ENCODE data around the gene PPHLN1.

The PPHLN1 gene

DNA sequence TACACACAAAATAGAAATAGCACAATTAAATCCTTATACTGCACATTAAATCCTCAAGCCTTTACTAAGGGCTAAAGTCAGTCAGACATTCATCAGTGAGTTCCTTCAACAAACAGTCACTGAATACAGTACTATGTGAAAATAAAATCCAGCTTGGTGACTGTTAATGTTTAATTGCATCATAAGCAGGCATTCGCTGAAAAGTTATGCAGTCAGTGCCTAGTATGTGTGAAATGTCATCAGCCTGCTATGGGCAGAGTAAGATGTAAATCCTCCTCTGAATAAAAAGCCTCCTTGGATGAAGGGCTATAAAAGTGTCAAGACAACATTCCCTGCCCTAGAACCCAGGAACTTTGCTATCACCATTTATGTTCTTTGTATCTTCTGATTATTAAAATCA is 147.2 kb downstream of the PPHLN1 start:
- Histone ChIP-seq H2AFZ (no peak overlapping the region), H3K36me3 (ENCODE audit: control insufficient read depth, insufficient read depth, low read length) (no peaks in the 10 kb centered on the region), H3K27ac (no peak overlapping the region), H3K9ac (no peak overlapping the region), H3K79me2 (no peaks in the 10 kb centered on the region), H3K9me3 (ENCODE audit: control insufficient read depth, low read length) (no peaks in the 10 kb centered on the region), H3K4me3 (ENCODE audit: low read depth, low read length) (no peak overlapping the region), H3K4me1 (no peaks in the 10 kb centered on the region), H3K27me3 (ENCODE audit: control insufficient read depth, insufficient read depth, low read length) (no peaks in the 10 kb centered on the region), H3K4me2 (ENCODE audit: low read length) (no peak overlapping the region)
- TF ChIP-seq, protein P1, sequence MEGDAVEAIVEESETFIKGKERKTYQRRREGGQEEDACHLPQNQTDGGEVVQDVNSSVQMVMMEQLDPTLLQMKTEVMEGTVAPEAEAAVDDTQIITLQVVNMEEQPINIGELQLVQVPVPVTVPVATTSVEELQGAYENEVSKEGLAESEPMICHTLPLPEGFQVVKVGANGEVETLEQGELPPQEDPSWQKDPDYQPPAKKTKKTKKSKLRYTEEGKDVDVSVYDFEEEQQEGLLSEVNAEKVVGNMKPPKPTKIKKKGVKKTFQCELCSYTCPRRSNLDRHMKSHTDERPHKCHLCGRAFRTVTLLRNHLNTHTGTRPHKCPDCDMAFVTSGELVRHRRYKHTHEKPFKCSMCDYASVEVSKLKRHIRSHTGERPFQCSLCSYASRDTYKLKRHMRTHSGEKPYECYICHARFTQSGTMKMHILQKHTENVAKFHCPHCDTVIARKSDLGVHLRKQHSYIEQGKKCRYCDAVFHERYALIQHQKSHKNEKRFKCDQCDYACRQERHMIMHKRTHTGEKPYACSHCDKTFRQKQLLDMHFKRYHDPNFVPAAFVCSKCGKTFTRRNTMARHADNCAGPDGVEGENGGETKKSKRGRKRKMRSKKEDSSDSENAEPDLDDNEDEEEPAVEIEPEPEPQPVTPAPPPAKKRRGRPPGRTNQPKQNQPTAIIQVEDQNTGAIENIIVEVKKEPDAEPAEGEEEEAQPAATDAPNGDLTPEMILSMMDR (IDR thresholded peaks at IDR 0.05) = no peak

DNA sequence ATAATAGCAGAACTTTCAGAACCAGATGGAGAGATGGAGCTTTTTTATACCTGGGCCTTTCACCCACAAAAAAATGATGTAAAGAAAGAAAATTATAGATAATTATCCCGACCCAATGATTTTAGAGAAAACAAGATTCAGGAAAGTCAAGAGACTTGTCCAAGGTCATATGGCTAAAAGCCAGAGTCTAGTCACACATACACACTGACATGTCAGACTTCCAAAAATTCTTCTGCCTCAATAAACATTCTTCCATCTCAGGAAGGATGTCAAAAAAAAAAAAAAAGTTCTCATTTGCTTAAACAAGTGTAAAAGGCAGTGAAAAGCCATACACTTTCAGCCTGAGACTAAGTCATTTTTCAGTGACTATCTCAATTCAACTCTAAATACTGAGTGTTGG is 147.6 kb downstream of the PPHLN1 start:
- H3K27me3 ChIP-seq (ENCODE audit: control insufficient read depth, insufficient read depth, low read length) = no peaks in the 10 kb centered on the region
- no peak overlapping the region for H2AFZ ChIP-seq
- no peak overlapping the region for H3K4me3 ChIP-seq (ENCODE audit: low read depth, low read length)
- TF ChIP-seq, protein P1 (IDR thresholded peaks at IDR 0.05) = no peak
- no peak overlapping the region for H3K9ac ChIP-seq
- no peak overlapping the region for H3K4me2 ChIP-seq (ENCODE audit: low read length)
- no peaks in the 10 kb centered on the region for H3K9me3 ChIP-seq (ENCODE audit: control insufficient read depth, low read length)
- H3K36me3 ChIP-seq (ENCODE audit: control insufficient read depth, insufficient read depth, low read length) = no peaks in the 10 kb centered on the region
- no peaks in the 10 kb centered on the region for H3K4me1 ChIP-seq
- no peaks in the 10 kb centered on the region for H3K79me2 ChIP-seq
- no peak overlapping the region for H3K27ac ChIP-seq

DNA sequence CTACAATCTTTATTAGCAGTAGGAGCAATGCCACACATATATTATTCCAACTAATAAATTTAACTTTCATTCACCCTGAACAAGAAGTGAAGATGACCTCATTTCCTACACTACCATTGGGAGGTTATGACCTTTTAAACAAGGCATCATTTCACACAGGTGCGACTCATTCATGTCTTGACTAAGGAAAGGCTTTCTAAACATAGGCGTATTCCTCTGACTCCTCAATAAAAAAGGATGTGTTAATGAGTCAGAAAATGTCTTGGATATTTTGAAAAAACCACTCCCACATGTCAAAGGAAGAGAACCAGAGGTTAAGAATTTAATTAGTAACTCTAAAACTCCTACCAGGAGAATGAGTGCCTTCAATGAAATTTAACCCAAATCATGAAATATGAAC is 148.4 kb downstream of the PPHLN1 start:
- no peak overlapping the region for H3K27ac ChIP-seq
- no peak overlapping the region for H3K4me3 ChIP-seq (ENCODE audit: low read depth, low read length)
- H2AFZ ChIP-seq = no peak overlapping the region
- TF ChIP-seq, protein P1 (IDR thresholded peaks at IDR 0.05) = no peak
- H3K79me2 ChIP-seq = no peaks in the 10 kb centered on the region
- no peaks in the 10 kb centered on the region for H3K9me3 ChIP-seq (ENCODE audit: control insufficient read depth, low read length)
- no peaks in the 10 kb centered on the region for H3K4me1 ChIP-seq
- no peaks in the 10 kb centered on the region for H3K36me3 ChIP-seq (ENCODE audit: control insufficient read depth, insufficient read depth, low read length)
- no peak overlapping the region for H3K9ac ChIP-seq
- no peak overlapping the region for H3K4me2 ChIP-seq (ENCODE audit: low read length)
- no peaks in the 10 kb centered on the region for H3K27me3 ChIP-seq (ENCODE audit: control insufficient read depth, insufficient read depth, low read length)

DNA sequence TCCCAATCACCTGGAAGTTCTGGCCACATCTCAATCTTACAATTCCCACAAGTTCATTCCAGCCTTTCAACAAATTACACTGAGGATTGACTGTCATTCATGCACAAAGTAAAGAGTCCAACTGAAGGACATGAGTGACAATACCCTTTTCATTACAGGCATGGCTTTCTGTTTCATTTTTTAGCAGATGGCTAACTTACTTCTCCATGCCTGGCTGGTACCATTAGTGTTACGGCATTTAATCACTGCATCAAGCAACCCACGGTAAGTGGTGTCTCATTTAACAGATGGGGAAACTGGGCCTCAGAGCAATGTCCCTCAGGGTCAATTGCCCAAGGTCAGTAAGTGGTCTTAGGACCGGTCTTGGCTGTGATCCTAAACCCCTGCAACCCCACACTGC is 149.1 kb downstream of the PPHLN1 start:
- H3K9me3 ChIP-seq (ENCODE audit: control insufficient read depth, low read length) = no peaks in the 10 kb centered on the region
- H3K79me2 ChIP-seq = no peaks in the 10 kb centered on the region
- H3K4me2 ChIP-seq (ENCODE audit: low read length) = no peak overlapping the region
- H3K36me3 ChIP-seq (ENCODE audit: control insufficient read depth, insufficient read depth, low read length) = no peaks in the 10 kb centered on the region
- no peaks in the 10 kb centered on the region for H3K27me3 ChIP-seq (ENCODE audit: control insufficient read depth, insufficient read depth, low read length)
- no peak overlapping the region for H3K27ac ChIP-seq
- no peak overlapping the region for H2AFZ ChIP-seq
- TF ChIP-seq, protein P1 (IDR thresholded peaks at IDR 0.05) = no peak
- H3K4me3 ChIP-seq (ENCODE audit: low read depth, low read length) = no peak overlapping the region
- H3K9ac ChIP-seq = no peak overlapping the region
- H3K4me1 ChIP-seq = no peaks in the 10 kb centered on the region

DNA sequence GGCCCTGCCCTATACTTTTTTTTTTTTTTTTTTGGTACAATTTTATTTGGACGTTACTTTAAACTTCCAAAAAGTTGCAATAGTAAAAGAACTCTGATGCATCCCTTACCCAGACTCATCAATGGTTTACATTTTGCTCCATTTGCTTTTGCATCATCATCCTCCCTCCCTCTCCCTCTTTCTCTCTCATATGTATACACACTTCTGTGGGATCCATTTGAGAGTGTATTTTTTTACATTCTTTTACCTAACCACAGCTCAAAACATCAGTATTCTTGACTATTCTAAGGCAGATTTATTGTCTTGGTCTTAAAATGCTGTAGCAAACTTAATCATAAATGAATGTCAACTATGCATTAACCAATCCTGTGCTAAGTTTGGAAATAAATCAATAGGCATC is 152.0 kb downstream of the PPHLN1 start:
- no peak overlapping the region for H3K27ac ChIP-seq
- H3K9ac ChIP-seq = no peak overlapping the region
- no peaks in the 10 kb centered on the region for H3K79me2 ChIP-seq
- TF ChIP-seq, protein P1 (IDR thresholded peaks at IDR 0.05) = no peak
- no peaks in the 10 kb centered on the region for H3K36me3 ChIP-seq (ENCODE audit: control insufficient read depth, insufficient read depth, low read length)
- no peak overlapping the region for H3K4me2 ChIP-seq (ENCODE audit: low read length)
- no peak overlapping the region for H3K4me3 ChIP-seq (ENCODE audit: low read depth, low read length)
- H3K4me1 ChIP-seq = no peaks in the 10 kb centered on the region
- no peaks in the 10 kb centered on the region for H3K9me3 ChIP-seq (ENCODE audit: control insufficient read depth, low read length)
- no peak overlapping the region for H2AFZ ChIP-seq
- H3K27me3 ChIP-seq (ENCODE audit: control insufficient read depth, insufficient read depth, low read length) = no peaks in the 10 kb centered on the region

All from parathyroid adenoma (tissue), 2 donors.